B cell (primary cell): Measurements from ENCODE around the gene FAM3A. TPM values are rescaled to one million over a fixed set of nuclear protein-coding genes. Genes with fewer than 3 reads are reported as not detected.
"Not testable (repeated sequence)": the region's sequence is repeated elsewhere in the genome, so short reads cannot be mapped to it uniquely, and the experiment has no call there.

ENCODE experiments used
- ATAC-seq: fragments of 200-7000 bp; cut with Tn5 transposase; one replicate; pipeline ENCODE4 v1.10.0; 2021; ENCODE audit warnings: low read depth, mild to moderate bottlenecking, moderate number of reproducible peaks, moderate library complexity
- CTCF ChIA-PET: fragments of 350-600 bp; sonication (Branson Sonifier 250); formaldehyde crosslinking; loops from one replicate; lab custom pipeline; 2021; ENCODE audit warnings: antibody characterized with exemption, inconsistent platforms; lab: Charles Lee
- POLR2A ChIA-PET: fragments of 350-600 bp; sonication (Branson Sonifier 250); formaldehyde crosslinking; loops from one replicate; lab custom pipeline; 2021; ENCODE audit warnings: antibody characterized with exemption; lab: Charles Lee
- DNase-seq: peaks from one replicate; pipeline ENCODE4 v3.0.0; 2013
- H2AFZ ChIP-seq: 2 replicates; pipeline ENCODE4 v1.6.1; 2012; ENCODE audit warnings: mild to moderate bottlenecking, low read depth, low read length; ENCODE audit not compliant: insufficient read depth, poor library complexity, severe bottlenecking
- H3K27ac ChIP-seq, 2 donors: 1 replicate in 1 of 2; 2 replicates in 1 of 2; pipeline ENCODE4 v1.5.1; 2012 to 2013; ENCODE audit warnings: low read length in 2 of 2, mild to moderate bottlenecking in 2 of 2, moderate library complexity in 1 of 2
- H3K27me3 ChIP-seq, 4 experiments: fragments of 200-600 bp in 1 of 4; sonication (generic) in 1 of 4; replicated peaks in 1 of 4; 1 replicate in 2 of 4; 2 replicates in 2 of 4; pipeline versions ENCODE4 v1.6.1 to v1.7.0; 2013 to 2016; ENCODE audit warnings: low read length in 3 of 4, mild to moderate bottlenecking in 2 of 4, mixed read lengths in 1 of 4, moderate library complexity in 1 of 4; ENCODE audit not compliant: insufficient read depth in 4 of 4, control insufficient read depth in 3 of 4; ENCODE audit errors: control extremely low read depth in 1 of 4
- H3K36me3 ChIP-seq, 2 experiments: replicated peaks in 1 of 2; 1 replicate in 1 of 2; 2 replicates in 1 of 2; pipeline versions ENCODE4 v1.6.1 to v1.7.1; 2013; ENCODE audit warnings: low read length in 1 of 2; ENCODE audit not compliant: insufficient read depth in 2 of 2, control insufficient read depth in 1 of 2; ENCODE audit errors: control extremely low read depth in 1 of 2, extremely low read depth in 1 of 2
- H3K4me1 ChIP-seq, 2 donors: fragments of 200-600 bp in 1 of 2; sonication (generic) in 1 of 2; 1 replicate in 1 of 2; 2 replicates in 1 of 2; pipeline versions ENCODE4 v1.5.1 to v1.6.1; 2013 to 2017; ENCODE audit warnings: low read length in 2 of 2; ENCODE audit not compliant: control insufficient read depth in 2 of 2, insufficient read depth in 2 of 2
- H3K4me2 ChIP-seq: replicated peaks from 2 replicates; pipeline ENCODE3; 2012; ENCODE audit warnings: mild to moderate bottlenecking, low read depth, low read length; ENCODE audit not compliant: poor library complexity, severe bottlenecking
- H3K4me3 ChIP-seq, 5 experiments: fragments of 200-600 bp in 1 of 5; sonication (generic) in 1 of 5; 1 replicate in 3 of 5; 2 replicates in 2 of 5; pipeline versions ENCODE4 v1.5.1 to v1.7.0; 2011 to 2016; ENCODE audit warnings: low read length in 4 of 5, mild to moderate bottlenecking in 4 of 5, low read depth in 2 of 5, control low read depth in 1 of 5, moderate library complexity in 1 of 5; ENCODE audit not compliant: insufficient read depth in 1 of 5; ENCODE audit errors: control extremely low read depth in 1 of 5, extremely low read depth in 1 of 5
- H3K79me2 ChIP-seq: fragments of 200-600 bp; sonication (generic); one replicate; pipeline ENCODE4 v1.6.0; 2016; ENCODE audit warnings: low read length; ENCODE audit not compliant: control insufficient read depth, insufficient read depth
- H3K9ac ChIP-seq: fragments of 200-600 bp; sonication (generic); 2 replicates; pipeline ENCODE4 v1.6.1; 2017; ENCODE audit warnings: mild to moderate bottlenecking, low read length, moderate library complexity
- H3K9me3 ChIP-seq, 3 donors: one replicate each; pipeline versions ENCODE4 v1.6.1 to v1.7.1; 2013; ENCODE audit warnings: low read length in 2 of 3; ENCODE audit not compliant: control insufficient read depth in 2 of 3, insufficient read depth in 1 of 3; ENCODE audit errors: control extremely low read depth in 1 of 3
- H4K20me1 ChIP-seq: 2 replicates; pipeline ENCODE4 v1.6.0; 2012; ENCODE audit warnings: mild to moderate bottlenecking, low read length; ENCODE audit not compliant: insufficient read depth, control insufficient read depth, poor library complexity, severe bottlenecking
- H3K27ac Mint-ChIP-seq: one replicate; pipeline ENCODE4 v1.8.0; 2021; ENCODE audit warnings: mixed read lengths
- H3K27me3 Mint-ChIP-seq: one replicate; pipeline ENCODE4 v1.8.0; 2021; ENCODE audit warnings: mixed read lengths
- H3K4me1 Mint-ChIP-seq: one replicate; pipeline ENCODE4 v1.8.0; 2021; ENCODE audit warnings: mixed read lengths
- H3K4me3 Mint-ChIP-seq: one replicate; pipeline ENCODE4 v1.8.0; 2021; ENCODE audit warnings: mixed read lengths
- H3K9me3 Mint-ChIP-seq: one replicate; pipeline ENCODE4 v1.8.0; 2022; ENCODE audit warnings: mixed read lengths; ENCODE audit not compliant: insufficient read depth
- EZH2 ChIP-seq: IDR thresholded peaks from 2 replicates; pipeline ENCODE4 v1.6.1; 2012; ENCODE audit warnings: borderline replicate concordance, low read depth, mild to moderate bottlenecking, moderate library complexity, low read length; ENCODE audit not compliant: insufficient read depth, poor library complexity, severe bottlenecking
- WGBS: methylation state at CpG from one replicate; pipeline ENCODE4 v1.1.5; 2013; ENCODE audit warnings: missing lambda C conversion rate; ENCODE audit not compliant: insufficient coverage; 5-methylcytosine and 5-hydroxymethylcytosine counted together
- intact Hi-C: fragments of 100-400 bp; cut with micrococcal nuclease; formaldehyde crosslinking; loops from one replicate; pipeline ENCODE4 v1.10.0; 2022
- polyA plus RNA-seq: library from polyadenylated mRNA; depleted of rRNA; stranded (reverse); fragments of >200 nt; gene quantifications from 2 replicates; pipeline ENCODE4 v1.2.3, GENCODE V29; 2012
- total RNA-seq, 2 donors: library from RNA; stranded (reverse); fragments of 120-200 nt in 1 of 2; gene quantifications; 1 replicate in 1 of 2; 2 replicates in 1 of 2; pipeline versions ENCODE4 v1.2.3 to v1.2.4, GENCODE V29; 2013 to 2022
- TF ChIP-seq, protein P1 (sequence below): fragments of 200-600 bp; IDR thresholded peaks from one replicate; pipeline ENCODE4 v1.8.0; 2022; ENCODE audit warnings: antibody characterized with exemption, mild to moderate bottlenecking

FAM3A gene
- total and polyA plus RNA-seq, 2 donors (not counting 1 experiment from before 2014, with no cell fraction given) = 39.6 to 59.4 TPM

DNA sequence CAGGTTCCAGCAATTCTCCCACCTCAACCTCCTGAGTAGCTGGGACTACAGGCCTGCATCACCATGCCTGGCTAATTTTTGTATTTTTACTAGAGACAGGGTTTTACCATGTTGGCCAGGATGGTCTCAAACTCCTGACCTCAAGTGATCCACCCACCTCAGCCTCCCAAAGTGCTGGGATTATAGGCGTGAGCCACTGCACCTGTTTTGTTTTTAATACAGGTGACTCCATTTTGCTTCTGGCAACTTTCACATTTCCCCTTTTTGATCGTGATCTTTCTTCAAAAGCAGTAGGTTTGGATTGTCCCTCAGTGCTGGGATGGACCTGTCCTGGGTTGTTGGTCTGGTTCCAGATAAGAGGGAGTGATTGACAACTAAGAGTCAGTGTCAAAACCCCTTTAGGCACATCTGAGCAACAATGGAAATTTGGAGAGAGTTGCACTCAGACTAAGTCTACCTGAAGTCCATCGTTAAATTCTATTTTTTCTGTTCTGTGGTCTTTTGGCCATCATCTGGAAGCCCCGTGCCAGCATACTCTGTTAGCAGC is 19.4 kb downstream of the FAM3A start:
- intact Hi-C loops, H3K4me1 Mint-ChIP-seq, ATAC-seq, H3K4me3 ChIP-seq, DNase-seq, H3K79me2 ChIP-seq, H3K9me3 Mint-ChIP-seq, H3K9ac ChIP-seq, H3K4me2 ChIP-seq, H3K27me3 ChIP-seq, H3K27ac ChIP-seq, H3K27me3 Mint-ChIP-seq, H3K4me3 Mint-ChIP-seq, H4K20me1 ChIP-seq, H3K9me3 ChIP-seq, H2AFZ ChIP-seq, H3K36me3 ChIP-seq: not testable (repeated sequence)
- ChIA-PET CTCF (interaction anchor here (1.0 kb wide), 1 partner anchor 30 kb away, joined by 3 read pairs; no protein-coding TSS in a partner anchor), POLR2A (interaction anchor here (0.7 kb wide), 1 partner anchor 18 kb away, joined by 3 read pairs; no protein-coding TSS in a partner anchor)
- peaks cover 0 to 11% of the 10 kb centered on the region in 2 donors for H3K4me1 ChIP-seq
- WGBS = no CpG with 5 or more reads among the region's 4 CpGs
- H3K27ac Mint-ChIP-seq = peak overlapping the region; percentile 6

DNA sequence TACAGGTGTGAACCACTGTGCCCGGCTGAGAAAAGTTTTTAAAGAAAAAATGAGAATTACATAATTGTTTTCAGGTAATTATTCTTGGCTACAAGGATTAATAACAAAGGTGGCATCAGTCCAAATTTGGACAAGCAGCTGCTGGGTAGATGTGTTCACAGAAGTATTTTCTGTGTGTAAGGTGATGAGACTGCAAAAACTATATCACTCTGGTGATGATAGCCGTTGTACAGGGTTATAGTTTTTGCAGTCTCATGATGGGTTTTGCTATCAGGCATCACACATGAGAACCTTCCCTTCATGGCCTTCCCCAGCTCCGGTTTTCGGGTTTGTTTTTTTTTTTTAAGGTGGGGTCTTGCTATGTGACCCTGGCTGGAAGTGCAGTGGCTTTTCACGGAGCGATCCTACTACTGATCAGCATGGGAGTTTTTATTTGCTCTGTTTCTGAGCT is 20.5 kb downstream of the FAM3A start:
- H3K4me3 ChIP-seq = no peak overlapping the region
- intact Hi-C loops = no loop called here
- H3K4me3 Mint-ChIP-seq = no peak overlapping the region
- H3K9me3 Mint-ChIP-seq = no peaks in the 10 kb centered on the region
- WGBS = no CpG with 5 or more reads among the region's 6 CpGs
- no peak overlapping the region for H3K9ac ChIP-seq
- H3K9me3 ChIP-seq = no peaks in the 10 kb centered on the region
- no peak for ATAC-seq
- ChIA-PET CTCF (no interaction called here), POLR2A (no interaction called here)
- H3K4me2 ChIP-seq = no peak overlapping the region
- H3K36me3 ChIP-seq = no peaks in the 10 kb centered on the region
- TF ChIP-seq EZH2 = no peak
- TF ChIP-seq, protein P1, sequence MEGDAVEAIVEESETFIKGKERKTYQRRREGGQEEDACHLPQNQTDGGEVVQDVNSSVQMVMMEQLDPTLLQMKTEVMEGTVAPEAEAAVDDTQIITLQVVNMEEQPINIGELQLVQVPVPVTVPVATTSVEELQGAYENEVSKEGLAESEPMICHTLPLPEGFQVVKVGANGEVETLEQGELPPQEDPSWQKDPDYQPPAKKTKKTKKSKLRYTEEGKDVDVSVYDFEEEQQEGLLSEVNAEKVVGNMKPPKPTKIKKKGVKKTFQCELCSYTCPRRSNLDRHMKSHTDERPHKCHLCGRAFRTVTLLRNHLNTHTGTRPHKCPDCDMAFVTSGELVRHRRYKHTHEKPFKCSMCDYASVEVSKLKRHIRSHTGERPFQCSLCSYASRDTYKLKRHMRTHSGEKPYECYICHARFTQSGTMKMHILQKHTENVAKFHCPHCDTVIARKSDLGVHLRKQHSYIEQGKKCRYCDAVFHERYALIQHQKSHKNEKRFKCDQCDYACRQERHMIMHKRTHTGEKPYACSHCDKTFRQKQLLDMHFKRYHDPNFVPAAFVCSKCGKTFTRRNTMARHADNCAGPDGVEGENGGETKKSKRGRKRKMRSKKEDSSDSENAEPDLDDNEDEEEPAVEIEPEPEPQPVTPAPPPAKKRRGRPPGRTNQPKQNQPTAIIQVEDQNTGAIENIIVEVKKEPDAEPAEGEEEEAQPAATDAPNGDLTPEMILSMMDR = no peak
- no peaks in the 10 kb centered on the region for H3K27me3 ChIP-seq
- H3K27me3 Mint-ChIP-seq = no peaks in the 10 kb centered on the region
- H3K79me2 ChIP-seq = no peaks in the 10 kb centered on the region
- no peak overlapping the region for H3K27ac ChIP-seq
- H3K27ac Mint-ChIP-seq = no peak overlapping the region
- no peaks in the 10 kb centered on the region for H4K20me1 ChIP-seq
- no peak for DNase-seq
- peaks cover 11% of the 10 kb centered on the region for H3K4me1 Mint-ChIP-seq
- H2AFZ ChIP-seq = no peak overlapping the region
- peaks cover 0 to 17% of the 10 kb centered on the region in 2 donors for H3K4me1 ChIP-seq
